Subcutaneous adipose tissue (tissue), 4 donors: ENCODE measurements around the gene FASTK. TPM values are rescaled to one million over a fixed set of nuclear protein-coding genes. Genes with fewer than 3 reads are reported as not detected.

Experiments
- total RNA-seq, 4 donors: library from RNA; depleted of rRNA; stranded (reverse); fragments of >200 nt; gene quantifications; one replicate each; pipeline ENCODE4 v1.1.0, GENCODE V29; 2016
- TF ChIP-seq, protein P1 (sequence below): fragments of 450-650 bp; IDR thresholded peaks from one replicate; pipeline ENCODE4 v1.5.1; 2016; ENCODE audit warnings: low read depth, mild to moderate bottlenecking, control low read depth, antibody characterized with exemption, moderate library complexity

The FASTK gene
- total RNA-seq, 4 donors from 2014 or later: 36.8 to 88.9 (median 44.0) TPM

- TF ChIP-seq, protein P1, sequence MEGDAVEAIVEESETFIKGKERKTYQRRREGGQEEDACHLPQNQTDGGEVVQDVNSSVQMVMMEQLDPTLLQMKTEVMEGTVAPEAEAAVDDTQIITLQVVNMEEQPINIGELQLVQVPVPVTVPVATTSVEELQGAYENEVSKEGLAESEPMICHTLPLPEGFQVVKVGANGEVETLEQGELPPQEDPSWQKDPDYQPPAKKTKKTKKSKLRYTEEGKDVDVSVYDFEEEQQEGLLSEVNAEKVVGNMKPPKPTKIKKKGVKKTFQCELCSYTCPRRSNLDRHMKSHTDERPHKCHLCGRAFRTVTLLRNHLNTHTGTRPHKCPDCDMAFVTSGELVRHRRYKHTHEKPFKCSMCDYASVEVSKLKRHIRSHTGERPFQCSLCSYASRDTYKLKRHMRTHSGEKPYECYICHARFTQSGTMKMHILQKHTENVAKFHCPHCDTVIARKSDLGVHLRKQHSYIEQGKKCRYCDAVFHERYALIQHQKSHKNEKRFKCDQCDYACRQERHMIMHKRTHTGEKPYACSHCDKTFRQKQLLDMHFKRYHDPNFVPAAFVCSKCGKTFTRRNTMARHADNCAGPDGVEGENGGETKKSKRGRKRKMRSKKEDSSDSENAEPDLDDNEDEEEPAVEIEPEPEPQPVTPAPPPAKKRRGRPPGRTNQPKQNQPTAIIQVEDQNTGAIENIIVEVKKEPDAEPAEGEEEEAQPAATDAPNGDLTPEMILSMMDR: no peak
Measured at GRCh38 chr7:151045967-151046366, 34.6 kb downstream of the FASTK start.

DNA sequence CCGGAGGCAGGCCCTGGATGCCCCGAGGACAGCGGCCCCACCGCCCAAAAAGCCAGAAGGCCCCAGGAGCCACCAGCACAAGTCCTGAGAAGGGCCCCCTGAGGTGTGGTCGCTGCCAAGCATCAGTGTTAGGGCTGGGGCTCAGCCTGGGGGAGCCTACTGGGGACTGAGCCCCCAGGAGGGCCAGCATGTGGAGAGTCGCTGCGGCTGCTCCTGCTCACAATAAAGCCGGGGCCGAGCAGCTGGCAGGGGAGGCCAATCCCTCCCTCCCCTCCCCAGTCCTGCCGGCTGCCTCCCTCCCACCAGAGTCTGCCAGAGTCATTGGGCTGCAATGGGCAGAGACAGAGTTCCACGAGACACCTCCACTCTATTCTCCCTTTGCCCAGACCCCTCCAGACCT, 35.3 kb downstream of the FASTK start:
- TF ChIP-seq, protein P1: no peak

- TF ChIP-seq, protein P1: no peak
Measured at GRCh38 chr7:151043959-151044358, 36.6 kb downstream of the FASTK start.

- TF ChIP-seq, protein P1: no peak
Measured at GRCh38 chr7:151040616-151041375, 39.8 kb downstream of the FASTK start.

DNA sequence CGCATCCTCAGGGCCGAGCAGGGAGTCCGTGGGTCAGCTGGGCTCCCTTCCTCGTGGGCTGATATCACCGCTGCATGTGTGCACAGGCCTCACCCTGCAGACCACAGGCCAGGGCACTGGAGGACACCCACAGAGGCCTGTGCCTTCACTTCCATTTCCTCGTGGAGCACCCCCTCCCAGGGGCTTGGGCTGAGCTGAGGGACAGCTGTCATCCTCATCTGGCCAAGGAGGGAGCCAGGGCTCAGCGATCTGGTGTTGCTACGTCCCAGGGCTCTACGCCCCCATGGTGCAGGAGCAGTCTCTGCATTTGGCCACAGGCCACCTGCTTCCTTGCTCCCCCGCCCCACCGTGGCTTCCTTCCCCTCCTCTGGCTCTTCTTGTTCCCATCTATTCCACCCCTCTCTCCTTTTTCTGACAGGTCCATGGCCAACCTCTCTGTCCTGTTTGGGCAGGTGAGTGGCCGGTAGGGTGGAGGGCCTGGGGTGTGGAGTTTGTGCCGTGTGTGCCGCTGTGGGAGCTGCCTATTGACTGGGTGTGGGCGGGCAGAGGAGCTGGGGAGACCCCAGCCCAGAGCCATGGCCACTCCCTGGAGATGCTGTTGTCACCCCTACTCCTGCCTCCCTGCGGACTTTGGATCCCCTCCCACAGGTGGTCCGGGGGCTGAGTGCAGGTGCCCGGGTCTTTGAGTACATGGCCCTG, 40.6 kb downstream of the FASTK start:
- TF ChIP-seq, protein P1: no peak

DNA sequence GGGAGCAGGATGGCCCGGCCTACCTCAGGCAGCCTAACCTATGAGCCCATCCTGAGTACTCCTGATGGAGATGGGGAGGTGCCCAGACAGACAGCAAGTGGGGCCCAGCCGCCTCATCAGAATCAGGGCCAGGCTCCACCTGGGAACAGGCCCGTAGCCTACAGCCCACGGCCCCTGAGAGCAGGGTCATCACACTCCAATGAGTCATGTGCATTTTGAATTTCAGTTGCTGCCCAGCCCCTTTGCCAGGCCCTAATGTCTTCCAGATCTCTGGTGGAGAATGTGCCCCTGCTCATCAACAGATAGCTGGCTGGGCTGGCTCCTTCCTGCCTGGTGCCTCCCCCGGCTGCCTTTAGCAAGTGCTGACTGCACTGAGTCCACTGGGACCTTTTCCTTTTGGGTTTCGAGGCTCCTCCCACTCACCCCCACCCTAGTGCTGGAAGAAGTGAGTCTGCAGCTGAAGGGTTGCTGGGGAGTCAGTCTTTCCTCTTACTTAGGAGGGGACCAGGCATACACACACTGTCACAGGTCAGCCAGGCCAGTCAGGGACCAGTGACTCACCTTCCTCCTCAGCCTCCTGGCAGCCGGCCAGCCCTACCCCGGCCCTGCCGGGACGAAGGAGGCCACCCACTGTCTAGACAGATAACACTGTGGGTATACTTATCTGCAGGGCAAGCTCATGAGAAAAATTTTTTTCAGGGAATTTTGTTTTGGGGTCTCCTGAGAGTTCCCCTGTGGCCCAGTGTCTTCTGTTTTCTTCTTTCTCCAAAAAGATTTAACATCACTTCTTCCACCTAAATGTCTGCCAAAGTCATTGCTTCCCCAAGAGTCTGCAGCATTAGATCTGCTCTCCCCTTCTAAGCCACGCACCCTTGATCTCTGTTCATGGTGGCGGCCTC, 41.4 kb downstream of the FASTK start:
- TF ChIP-seq, protein P1: no peak
